GM18499 (cell line): ENCODE data around the gene TTC12.
"Not testable (repeated sequence)": the region's sequence is repeated elsewhere in the genome, so short reads cannot be mapped to it uniquely, and the experiment has no call there.

Source experiments
- ATAC-seq: cut with Tn5 transposase; IDR thresholded peaks from one replicate; pipeline ENCODE4 v1.9.1; 2021; ENCODE audit warnings: moderate number of reproducible peaks; ENCODE audit not compliant: insufficient read depth, unreplicated experiment

The TTC12 gene

DNA sequence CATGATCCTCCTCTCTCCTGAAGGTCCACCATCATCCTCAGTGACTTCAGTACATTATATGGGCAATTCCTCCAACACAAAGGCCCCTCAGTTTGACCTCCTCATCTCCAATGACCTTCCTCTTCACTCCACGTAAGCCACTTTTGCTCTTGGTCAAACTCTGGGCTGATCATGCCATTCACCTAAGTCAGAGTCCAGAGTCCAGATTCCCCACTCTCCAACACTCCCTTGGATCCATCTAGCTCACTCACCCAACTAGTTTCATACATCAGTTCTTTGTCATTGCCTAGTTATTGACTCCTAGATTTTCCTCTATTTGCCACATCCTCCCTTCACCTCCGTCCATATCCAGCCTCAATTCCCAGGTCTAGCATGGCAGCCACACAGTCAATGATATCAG is 30.5 kb upstream of the TTC12 start:
- no peak for ATAC-seq

DNA sequence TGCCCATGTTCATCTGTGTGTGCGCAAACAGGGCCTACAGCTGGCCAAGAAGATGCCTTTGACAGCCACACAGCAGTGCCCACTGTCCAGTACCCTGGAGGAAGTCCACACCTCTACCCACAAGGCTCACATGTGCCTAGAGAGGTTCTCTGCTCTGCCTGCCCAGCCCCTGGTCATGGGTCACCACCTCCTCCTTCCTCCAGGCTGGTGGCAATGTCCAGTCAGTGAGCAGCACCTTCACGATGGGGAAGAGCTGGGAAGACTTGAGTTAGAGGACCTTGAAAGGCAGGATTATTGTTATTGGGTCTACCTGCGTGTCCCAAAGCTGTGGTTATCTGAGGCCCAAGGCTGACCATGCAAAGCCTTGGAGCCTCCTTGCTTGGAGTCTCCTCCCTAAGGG is 28.4 kb upstream of the TTC12 start:
- ATAC-seq = no peak

DNA sequence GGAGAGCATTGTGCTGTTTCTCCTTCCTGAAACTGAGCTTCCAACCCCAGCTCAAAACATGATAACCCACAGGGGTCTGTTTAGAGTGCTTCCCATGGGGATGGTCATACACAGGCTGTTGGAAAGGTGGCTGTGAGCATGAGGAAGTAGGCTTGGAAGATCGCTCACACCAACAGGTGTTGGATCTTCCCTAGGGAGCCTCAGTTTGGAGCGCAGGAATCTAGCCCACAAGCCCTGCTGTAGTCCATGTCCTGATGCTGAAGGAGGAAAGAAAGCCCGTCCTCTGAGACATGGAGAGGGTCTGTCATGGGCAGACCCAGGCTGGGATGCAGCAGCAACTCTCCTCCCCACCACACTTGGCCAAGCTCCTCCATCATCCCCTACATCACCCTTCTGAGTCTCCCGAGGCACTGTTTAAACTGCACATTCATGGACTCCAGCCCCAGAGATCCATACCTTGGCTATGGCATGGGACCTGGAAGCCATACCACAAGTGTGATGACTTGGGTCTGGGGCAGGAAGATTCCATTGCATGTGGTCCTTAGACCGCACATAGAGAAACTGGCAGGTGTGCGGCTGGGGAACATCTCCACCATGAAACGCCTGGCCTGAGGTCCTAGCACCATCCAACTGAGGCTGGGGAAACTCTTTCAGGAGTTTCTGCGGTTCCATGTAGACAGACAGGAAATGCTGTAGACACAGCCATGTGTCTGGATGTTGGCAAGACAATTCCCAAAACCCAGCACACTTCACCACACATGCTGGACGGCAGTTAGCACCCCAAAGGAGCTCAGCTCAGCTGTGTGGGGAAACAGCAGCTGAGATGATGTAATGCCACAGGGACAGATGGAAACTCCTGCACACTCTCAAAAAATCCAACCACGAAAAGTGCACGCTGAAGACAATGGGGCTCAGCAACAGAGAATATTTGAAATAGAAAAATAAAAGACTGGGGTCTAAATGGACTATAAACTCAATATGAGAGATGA is 27.6 kb upstream of the TTC12 start:
- ATAC-seq = no peak

DNA sequence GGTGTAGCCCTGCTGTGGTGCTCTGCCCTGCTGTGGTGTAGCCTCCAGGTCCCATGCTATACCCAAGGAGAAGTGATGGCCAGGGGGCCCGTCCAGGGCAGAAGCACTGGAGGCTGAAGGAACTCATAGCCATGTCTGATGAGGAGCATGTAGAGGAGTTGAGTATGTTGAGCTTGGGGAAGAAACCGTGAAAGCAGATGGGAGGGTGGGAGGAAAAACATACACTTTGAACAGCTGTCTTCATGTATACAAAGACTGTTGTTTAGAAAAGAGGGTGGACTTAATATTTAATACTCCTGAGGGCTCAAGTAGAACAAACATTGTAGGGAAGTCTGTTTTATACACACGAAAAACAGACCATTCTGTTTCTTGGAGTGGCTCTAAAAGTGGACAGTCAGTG is 26.6 kb upstream of the TTC12 start:
- ATAC-seq = no peak

DNA sequence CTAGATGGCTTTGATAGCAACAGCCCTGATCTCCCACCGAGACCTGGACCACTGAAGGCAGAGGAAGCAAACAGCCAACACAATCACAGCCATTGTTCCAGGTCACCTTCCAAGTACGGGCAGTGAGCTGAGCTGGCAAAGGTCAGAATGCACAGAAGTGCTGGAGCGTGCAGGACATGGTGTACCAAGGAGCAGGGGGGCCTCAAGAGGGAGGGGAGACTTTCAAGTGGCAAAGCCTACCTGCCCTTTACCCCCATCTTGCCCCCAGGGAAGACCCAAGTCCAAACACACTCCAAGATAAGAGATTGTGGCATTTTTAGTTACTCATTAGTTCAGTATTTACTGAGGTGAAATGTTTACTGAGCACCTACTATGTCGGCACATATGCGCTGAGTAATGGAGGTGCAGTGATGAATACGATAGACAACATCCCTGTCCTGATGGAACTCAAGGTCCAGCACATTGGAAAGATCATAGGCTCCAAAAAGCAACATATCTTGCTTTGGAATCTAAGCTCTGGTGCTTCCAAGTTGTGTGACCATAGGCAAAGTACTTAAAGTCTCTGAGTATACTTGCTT is 26.0 kb upstream of the TTC12 start:
- no peak for ATAC-seq

DNA sequence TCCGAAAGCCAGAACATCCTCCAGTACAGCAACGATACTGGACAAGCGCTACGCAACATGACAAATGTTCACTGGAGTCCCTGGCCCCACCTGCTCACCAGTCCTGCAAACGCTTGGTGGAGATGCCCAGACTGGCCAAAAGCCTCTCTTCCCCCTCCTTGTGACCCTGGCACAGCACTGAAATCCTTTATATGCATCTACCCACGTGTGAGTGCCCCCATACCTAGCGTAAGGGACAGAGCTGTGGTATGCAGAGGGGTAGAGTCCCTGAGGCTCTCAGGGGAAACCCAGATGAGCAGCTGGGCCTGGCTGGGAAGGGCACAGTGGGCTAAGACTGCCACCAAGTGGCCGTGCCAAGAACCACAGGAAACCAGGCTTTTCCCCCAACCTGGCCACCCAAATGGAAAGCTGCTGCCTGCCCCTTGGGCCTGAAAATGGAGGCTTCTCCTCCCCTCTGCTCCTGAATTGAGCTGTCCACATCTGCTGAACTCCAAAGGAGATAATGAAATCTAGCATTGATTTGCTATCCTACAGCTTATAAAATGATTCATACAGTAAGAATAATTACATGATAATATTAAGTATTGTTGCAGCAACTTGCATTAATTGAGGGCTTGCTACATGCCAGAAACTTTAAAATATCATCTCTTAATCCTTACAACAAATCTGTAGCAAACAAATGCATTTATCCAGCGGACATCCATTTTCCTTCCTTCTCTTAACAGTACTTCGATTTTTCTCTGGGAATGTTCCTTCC is 24.8 kb upstream of the TTC12 start:
- no peak for ATAC-seq

DNA sequence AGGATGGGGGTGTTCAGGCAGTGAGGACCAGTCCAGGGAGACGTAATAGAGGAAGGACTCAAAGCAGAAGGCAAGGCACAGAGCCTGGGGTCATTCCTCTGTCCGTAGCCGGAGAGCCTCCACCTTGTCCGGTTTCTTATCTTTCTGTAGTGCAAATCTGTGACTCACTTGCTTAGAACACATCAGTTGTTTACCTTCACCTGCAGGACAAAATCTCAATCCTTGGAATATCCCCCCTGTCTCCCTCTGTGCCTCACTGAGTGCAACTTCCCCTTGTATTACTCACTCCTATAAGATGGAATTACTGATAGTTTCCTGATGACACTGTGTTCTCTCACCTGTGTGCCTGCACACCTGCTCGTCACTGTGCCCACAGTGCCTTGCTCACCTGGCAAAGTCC is 20.4 kb upstream of the TTC12 start:
- ATAC-seq = no peak

DNA sequence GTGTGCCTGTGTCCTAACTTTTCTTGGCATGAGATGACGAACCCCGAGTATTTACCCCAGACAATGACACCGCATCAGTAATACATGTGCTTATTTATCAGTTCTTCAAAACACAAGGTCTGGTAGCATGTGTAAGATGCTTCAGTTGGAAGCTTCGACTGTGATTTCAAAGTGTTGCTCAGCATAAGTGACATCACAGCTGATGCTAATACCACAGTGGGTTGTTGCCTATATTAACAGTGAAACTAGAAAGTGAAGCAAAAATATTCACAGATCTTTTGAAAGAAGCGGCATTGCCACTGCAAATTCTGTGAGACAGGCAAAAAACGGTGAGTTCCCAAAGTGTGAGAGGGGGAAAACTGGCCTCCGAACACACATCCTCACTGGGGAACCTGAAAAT is 18.4 kb upstream of the TTC12 start:
- no peak for ATAC-seq

DNA sequence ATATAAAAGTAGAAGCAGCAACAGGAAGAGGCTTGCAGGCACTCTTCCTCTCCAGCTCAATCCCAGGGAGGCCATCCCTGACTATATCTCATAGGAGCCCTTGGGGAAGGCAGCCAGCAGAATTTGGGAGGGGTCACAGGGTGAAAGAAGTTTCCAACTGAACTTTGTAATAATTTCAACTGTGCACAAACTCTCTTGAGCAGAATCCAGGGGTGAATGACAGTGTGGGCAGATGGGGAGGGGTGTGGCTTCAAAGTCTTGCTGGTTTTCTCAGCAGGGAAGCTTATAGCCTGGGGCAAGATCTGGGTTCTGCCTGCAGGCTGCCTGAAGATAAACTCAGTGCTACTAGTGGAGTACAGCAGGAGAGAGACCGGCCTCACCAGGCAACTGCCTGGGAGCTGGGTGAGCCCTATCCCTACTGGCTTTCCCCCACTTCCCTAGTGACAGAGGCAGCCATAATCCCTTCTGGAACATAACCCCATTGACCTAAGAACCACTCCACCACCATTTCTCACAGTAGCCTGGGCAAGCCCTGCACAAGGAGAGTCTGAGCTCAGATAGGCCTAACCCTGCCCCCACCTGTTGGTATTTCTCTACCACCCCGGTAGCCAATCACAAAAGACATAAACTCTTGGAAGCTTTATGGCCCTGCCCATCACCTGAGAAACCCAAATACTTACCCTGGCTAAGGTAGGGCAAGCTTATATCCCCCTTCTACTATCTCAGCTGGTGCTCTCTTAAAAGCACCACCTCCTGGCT is 17.8 kb upstream of the TTC12 start:
- no peak for ATAC-seq

DNA sequence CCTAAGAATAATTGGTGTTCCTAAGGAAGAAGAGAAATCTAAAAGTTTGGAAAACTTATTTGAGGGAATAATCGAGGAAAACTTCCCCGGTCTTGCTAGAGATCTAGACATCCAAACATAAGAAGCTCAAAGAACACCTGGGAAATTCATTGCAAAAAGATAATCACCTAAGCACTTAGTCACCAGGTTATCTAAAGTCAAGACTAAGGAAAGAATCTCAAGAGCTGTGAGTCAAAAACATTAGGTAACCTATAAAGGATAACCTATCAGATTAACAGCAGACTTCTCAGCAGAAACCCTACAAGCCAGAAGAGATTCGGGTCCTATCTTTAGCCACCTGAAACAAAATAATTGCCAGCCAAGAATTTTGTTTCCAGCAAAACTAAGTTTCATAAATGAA is 15.9 kb upstream of the TTC12 start:
- ATAC-seq = not testable (repeated sequence)

DNA sequence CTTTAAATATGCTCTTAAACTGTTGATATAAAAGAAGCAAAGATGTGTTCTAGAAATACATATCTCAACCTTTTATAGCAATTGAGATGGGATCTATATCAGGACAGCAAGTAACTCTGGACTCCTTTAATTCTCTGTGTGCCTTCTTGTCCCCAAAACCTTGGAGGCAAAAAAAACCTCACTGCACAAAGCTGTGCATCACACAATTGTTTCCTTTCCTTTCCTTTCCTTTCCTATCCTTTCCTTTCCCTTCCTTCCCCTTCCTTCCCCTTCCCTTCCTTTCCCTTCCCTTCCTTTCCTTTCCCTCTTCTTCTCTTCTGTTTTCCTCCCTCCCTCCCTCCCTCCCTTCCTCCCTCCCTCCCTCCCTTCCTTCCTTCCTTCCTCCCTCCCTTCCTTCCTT is 9.5 kb upstream of the TTC12 start:
- ATAC-seq = no peak

DNA sequence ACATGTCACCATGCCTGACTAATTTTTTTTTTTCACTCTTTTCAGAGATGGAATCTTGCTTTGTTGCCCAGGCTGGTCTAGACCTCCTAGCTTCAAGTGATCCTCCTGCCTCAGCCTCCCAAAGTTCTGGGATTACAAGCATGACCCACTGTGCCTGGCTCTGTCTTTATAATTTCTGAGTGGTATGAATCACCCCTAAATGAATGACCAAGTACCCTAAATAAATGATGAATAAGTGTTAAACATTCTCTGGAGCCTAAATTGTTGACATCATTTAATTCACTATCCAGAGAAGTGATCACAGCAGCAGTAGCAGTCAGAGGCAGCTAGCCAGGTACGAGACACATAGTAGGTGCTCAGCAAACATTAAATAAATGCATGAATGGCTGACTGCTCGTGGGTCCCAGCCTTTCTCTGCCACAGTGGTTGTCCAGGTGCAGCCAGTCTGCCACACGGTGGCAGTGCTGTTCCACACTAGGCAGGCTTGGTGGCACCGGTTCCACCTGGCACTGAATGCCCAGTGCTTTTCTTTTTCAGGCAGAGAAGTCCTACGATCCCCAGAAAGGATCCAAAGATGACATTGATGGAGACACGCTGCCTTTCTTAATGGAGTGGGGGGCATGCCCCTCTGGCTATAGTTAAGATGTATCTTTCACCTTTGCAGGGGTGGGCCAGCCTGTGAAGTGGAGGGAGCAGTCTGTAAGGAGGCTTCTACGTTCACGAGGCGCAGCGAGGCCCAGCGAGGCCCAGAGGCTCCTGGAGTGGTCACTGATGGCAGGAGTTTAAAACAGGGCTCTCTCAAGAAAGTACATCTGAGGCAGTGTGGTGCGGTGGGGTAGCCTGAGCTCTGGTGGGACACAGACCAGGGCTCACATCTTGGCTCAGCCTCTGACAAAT is 8.7 kb upstream of the TTC12 start:
- no peak for ATAC-seq

DNA sequence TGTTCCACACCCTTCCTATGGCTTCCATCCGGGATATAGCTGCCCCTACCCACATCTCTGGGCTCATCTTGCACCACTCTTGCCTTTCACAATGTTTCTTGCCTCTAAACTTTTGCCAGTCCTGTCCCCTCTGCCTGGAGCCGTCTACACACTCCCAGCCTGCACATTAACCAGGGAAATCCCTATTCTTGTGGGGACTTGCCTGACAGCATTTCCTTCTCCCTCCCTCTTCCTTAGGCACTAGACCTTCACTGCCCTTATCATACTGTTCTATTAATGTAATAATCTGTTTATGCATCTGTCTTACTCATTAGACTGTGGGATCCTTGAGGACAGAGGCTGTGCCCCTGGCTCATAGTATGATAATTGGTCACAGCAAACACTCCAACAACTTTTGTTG is 5.8 kb upstream of the TTC12 start:
- no peak for ATAC-seq

DNA sequence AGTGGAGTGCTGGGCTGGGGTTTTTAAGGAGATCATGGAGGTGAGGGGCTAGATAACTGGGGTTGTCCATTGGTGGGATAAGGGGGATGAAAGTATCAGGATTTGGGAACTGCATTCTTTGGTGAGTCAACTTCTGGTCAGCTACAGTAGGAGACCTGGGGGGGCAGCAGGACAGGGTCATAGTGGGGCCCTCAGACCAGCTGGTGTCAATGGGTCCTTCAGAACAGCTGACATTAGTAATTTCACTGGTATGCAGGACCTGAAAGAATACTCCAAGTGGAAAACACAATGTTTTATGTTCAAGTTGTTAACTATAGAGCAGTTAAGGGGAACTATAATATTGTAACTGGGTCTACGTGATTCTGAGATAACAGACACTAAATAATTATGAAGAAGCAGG is 2.8 kb upstream of the TTC12 start:
- no peak for ATAC-seq

DNA sequence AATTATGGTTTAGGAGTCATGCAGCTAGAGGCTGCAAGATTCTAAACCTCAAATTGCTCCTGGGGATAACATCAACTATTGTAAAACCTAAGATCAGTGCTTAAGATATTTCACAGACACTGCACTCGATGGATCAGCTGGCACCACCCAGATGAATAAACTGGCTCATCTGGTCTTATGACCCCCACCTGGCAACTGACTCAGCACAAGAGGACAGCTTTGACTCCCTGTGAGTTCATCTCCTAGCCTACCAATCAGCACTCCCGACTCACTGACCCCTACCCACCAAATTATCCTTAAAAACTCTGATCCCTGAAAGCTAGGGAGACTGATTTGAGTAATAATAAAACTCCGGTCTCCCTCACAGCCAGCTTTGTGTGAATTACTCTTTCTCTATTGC is 782 bp upstream of the TTC12 start:
- no peak for ATAC-seq

DNA sequence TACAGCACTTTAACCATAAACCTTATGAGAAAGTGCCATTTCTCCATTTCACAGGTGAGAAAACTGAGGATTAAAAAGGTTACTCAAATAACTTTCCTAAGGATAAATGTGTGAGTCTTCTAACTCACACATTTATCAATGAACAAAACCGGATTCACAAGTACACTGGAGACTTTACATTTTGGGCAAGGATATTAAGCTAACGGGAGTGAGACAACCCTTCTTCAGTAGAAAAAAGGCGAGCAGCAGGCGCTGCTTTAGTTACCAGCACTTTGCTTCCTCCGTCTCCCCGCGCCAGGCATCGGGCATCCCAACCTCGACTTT is 356 bp upstream of the TTC12 start:
- ATAC-seq = no peak

DNA sequence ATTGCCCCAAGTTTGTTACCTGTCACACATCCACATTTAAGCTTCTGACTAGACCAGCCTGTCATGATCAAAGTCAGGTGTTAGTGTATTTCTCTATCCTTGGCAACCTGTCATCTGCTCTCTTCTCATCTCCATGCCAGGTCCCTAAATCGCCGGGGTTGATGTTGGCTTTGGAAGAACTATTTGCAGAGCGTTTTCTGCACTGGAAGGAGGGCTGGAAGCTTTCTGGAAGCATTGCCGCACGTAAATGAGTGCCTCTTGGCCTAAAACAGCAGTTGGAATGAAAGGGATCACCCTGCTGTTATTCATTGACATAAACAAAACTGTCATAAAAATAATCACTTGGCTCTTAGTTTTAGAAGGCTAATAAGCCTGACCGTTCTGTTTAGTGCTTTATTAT is 1.4 kb downstream of the TTC12 start:
- no peak for ATAC-seq

DNA sequence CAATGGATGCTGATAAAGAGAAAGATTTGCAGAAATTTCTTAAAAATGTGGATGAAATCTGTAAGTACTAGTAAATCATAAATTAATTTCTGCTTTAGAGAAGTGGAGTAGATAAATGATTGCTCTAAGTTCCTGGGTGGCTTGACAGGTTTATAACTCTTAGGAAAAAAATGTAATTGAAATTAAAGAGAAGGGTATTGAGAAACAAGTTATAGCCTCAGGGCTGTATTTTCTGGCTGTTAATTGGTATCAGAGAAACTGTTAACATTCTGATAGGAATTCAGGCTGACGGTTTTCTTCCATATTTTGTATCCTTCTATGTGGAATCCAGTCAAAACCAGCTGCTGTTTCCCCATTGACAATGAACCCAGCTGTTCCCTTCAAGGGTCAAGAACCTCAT is 1.9 kb downstream of the TTC12 start:
- ATAC-seq = no peak

DNA sequence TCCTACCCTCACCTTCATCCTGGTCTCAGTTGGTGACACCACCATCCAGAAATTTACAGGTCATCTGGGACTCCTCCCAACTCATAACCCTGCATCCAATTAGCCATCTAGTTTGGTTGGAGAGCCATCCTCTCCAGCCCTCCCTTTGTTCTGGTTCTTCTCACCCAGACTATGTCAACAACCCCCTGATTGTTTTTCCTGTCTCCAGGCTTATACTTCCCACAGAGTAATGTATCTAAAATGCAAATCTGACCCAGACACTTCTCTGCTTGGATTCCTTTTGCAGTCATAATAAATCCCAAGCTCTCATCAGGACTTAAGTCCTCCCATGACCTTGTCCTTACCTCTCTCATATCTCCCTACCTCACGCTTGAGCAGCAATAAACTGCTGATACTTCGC is 3.0 kb downstream of the TTC12 start:
- ATAC-seq = no peak

DNA sequence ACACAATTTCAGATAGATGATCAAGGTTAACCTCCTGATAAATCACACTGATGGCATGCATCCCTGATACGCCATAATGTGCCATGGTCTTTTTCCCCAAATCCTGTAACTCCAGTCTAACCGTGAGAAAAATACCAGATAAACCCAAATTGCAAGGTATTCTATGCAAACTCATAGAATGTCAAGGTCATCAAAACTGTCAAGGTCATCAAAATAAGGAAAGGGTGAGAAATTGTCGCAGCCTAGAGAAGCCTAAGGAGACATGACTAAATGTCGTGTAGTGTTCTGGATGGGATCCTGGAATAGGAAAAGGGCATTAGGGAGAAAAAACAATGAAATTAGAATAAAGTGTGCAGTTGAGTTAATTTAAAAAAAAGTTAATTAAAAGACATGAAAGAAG is 4.7 kb downstream of the TTC12 start:
- ATAC-seq = no peak
